Hematopoietic multipotent progenitor cell treated with erythropoietin and hydrocortisone succinate and interleukin-3 and kit ligand, for 4 days (in vitro differentiated cells): ENCODE data around the gene ACSF2.

ENCODE experiments used
- DNase-seq: peaks from one replicate; pipeline ENCODE4 v3.0.0-alpha.2; 2015

Gene ACSF2

DNA sequence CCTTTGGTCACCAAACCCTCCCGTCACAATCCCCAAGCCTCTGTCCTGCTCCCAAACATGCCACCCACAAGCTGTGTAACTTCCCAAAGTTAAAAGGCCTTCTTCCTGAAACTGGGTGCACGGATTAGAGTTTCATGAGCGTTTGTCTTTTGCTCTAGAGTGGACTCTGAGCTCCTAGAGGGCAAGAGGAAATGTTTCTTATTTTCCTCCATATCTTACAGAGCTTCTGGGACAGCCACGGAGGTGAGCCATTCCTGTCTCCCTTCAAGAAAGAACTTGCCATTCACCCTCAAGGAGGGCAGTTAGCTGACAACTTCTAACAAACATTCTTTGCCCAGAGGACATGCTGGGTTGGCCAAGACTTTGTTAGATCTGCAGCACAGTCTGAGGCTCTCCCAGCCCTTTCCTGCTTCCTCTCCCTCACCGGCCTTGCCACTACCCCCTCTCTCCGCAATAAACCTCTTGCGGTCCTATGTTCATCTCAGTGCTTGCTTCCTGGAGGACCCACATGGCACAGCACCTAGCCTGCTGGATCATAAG, 79.6 kb downstream of the ACSF2 start:
- DNase-seq = no peak

DNA sequence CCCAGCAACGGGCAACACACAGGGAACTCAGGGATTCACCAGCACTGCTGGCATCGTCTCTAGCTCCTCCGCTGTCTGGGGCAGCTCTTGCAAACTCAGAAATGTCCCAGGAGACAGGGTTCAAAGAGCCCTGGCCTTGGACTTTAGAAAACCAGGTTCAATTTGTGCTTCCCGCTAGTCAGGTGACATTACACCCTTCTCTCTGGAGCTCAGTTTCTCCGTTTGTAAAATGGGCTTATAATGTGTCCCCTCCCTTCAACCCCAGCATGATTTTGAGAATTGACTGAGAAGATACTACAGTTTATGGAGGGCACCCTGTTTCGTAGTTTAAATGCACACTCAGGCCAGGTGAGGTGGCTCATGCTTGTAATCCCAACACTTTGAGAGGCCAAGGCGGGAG, 80.3 kb downstream of the ACSF2 start:
- no peak for DNase-seq

DNA sequence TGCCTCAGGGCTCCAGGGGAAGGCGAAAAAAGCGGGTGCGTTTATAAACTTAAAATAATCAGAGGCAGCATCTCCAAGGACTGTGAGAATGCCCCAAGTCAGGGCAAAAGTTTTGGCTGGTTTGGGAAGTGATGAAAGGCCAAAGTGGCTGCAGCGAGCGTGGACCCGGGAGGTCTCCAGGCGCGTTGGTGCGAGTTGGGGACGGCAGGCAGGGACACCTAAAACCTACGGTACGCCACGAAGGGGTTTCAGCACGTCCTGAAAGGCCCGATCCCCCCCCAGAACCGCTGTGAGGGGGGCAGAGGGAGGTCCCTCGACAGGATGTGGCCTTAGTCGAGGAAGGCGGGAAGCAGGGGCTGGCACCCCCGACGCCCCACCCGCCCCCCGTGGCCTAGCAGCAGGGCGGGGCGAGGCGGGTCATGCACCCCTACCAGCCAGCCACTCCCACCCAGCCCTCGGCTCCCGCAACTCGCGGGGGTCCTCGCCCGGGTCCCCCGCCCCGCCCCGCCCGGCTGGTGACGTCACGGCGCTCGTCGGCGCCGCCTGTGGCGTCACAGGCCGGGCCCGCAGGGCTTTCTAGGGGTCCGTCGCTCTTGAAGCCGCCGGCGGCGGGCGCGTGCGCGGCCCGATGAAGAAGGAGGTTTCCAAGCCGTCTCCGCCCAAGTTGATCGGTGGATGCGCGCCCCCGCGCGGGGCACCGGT, 82.0 kb downstream of the ACSF2 start, which contains the start of gene MYCBPAP:
MYCBPAP (plus strand) TSS at position 569 of the 702 bp plus-strand sequence. CDS start 236 bp downstream, outside the sequence.
- peak; percentile 91 for DNase-seq

DNA sequence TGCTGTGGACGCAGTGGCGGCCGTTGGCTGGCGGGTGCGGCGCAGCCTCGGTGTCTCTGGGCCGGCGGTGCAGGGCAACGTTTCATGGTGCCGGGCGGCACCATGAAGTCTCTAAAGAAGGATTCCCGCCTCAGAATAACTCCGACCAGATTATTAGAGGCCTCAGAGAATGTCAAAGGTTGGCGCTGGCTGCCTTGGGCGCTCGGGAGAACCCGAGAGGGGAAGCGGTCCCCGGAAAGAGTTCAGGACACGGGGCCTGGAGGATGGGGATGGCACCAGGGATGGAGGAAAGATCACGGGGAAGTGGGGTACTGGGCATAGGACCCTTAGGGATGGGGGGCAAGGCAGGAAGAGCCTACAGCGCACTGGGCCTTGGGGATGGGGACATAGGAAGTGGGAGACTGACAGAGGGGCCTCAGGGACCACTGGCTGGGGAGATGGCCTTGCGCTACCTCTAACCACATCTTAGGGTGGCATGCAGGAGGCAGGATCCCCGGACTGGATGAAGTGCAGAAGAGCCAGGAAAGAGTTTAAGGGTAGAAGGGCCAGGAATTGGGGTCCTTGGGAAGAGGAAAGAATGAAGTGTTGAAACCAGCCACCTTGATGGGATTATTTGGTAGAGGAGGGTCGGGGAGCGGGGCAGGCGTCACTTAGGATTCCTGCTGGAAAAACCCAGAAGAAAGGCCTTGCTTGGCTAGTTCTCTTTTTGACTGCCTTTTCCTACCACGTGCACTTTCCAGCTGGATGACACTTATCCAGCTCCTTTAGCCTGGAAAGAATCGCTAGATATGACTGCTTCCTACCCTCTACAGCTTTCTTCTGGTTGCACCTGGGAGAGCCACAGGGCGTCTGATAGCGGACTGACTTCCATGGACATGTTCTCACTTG, 82.8 kb downstream of the ACSF2 start:
- no peak for DNase-seq

DNA sequence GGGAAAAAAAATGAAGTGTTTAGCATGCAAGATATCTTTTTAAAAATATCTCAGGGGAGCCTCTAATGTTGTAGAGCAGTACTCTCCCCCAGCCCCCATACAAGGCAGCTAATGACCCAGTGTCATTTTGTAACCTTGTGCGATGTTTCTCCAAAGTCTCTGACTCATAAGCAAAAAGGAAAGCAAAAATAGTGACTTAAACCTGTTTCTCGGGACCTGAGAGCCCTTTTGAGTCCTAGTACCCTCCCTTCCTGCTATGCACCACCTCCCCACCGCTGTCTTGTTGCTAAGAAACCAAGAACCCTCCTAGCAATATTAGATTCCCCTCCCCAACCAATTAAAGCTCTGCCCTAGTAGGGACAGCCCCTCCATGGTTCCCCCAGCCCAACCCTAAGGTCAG, 85.0 kb downstream of the ACSF2 start:
- no peak for DNase-seq

DNA sequence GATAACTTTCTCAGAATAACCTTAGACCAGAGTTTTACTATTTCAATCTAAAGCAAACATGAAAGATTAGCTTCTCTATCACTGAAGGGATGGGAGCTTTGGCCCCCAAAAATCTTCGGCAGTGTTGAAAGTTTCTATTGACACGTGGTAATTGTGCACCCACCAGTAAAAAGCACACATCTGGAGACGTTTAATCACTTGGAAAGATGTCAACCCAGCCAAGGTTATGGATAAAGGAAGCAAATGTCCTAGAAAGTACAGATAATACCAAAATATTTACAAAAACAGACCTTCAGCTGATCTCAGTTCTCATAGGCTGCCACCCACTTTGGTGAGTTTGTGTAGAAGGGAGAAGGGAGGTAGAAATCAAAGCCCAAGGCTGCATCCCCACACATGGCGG, 87.5 kb downstream of the ACSF2 start:
- no peak for DNase-seq

DNA sequence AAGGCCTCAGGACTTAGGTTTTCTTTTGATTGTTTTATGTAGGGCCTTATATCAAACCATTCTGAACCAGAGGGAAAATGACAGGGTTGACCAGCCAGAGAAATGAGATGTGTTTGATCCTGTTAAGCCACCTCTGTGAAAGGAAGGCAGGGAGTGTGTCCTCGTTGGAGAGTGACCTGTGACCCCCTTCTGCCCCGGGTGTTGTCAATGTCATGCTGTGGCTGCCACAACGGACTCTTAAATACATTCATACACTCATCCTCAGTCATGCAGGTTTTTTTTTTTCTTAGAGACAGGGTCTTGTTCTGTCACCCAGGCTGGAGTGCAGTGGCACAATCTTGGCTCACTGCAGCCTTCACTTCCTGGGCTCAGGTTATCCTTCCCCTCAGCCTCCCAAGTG, 88.4 kb downstream of the ACSF2 start:
- no peak for DNase-seq

DNA sequence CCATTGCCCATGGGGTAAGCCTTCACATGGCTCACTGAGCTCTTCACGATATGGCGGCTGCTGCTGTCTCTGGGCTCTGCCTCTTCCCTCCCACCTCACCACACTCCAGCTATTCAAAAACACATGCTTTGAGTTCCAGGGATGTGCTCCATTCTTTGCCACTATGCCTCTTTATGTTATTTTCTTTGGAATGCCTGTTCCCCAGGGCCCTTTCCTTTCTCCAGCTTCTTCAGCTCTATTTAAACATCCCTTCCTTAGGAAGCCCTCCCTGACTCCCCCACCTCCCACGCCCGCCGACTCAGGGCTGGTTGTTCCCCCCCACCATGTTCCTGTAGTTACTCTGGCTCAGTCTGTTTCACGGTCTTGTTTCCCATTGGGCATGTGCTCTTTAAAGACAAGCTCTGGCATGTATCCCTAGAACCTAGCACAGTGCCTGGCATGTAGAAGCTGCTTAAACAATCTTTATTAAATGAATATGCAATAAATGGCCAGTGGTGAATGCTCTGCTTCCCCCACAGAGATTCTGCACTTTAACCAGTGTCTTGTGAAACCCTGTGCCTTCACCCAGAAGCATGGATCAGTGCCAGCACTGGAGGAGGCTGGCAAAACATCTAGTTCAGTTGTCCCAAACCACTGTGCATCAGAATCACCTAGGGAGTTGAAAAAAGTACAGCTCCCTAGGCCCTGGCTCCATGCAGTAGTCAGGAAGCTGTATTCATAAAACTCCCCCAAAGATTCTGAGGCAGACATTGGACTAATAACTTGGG, 89.1 kb downstream of the ACSF2 start:
- peak; percentile 48 for DNase-seq

DNA sequence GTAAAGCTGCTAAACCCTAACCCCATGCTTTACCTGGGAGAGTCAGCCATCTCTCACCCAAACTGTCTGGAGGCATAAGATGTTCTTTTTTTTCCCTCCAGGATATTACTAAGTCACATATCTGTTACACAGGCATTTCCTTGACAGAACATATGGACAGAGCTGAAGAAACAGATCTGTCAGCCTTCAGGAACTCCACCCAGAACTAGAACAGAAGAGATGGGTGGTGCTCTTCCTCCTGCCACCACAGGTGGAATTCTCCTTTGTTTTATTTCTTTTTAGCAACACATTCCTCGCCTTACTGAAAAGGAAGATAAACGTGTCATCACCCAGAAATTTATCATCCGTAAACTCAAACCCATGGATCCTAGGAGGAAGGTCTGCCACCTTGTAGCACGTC, 91.0 kb downstream of the ACSF2 start:
- DNase-seq = no peak

DNA sequence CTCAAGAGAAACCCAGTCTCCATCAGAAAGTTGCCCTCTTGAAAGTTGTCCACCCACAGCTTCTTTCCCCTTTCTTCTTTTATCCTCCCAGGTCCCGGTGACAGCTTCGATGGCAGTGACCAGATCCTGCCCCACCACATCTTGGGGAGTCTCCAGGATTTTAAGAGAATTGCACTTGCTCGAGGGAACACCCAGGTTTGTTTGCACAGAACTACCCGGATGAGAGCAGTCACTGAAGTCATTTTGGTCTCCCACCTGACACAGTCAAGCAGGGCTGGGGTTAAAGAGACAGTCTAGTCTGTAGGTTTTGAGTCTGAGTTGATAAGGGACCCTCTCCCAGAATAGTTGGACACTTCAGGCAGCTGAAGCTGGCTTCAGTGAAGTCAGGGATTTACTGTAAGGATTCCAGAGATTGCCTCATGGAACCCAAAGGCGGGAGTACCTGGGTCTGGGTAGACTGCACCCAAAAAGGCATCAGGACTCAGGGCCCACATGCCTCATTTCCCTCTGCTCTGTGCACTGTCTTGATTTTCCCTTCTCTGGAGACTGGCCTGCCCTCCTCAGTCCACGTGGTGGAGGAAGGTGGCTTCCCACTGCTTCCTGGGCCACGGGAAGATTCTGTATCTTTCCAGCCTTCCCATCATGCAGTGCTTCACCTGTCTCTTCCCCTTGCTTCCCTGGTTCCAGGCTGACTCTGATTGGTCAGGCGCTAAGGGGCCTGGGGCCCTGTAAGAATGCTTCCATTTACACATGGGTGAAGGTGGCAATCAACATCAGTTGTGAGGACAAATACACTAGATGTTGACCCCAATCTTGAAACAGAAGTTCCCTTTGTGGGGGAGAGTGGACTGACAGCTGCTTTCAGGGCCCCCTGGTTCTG, 91.7 kb downstream of the ACSF2 start:
- no peak for DNase-seq

DNA sequence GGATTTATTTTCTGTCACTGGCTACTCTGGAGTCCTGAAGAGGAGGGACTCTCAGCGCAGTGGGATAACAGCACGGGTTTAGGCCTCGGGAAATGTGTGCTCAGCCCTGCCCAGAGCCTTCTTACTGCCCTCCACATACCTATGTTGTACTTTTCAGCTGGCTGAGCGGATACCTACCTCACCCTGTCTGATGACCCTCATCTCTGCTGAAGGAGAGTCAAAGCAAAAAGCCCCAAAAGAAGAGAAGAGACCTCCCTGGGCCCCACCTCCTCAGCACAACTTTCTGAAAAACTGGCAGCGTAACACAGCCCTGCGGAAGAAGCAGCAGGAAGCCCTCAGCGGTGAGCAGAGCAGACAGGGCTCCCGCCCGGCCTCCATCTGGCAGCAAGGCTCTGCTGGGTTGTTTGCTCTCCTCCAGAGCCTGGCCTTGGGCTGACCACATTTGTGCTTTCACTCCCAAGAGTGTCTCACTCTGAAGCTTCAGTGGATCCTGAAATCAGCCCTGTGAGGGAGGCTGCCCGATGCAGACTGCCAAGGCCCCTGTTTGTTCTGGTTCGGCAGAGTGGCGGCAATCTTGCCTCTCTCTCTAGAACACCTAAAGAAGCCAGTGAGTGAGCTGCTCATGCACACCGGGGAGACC, 92.5 kb downstream of the ACSF2 start:
- no peak for DNase-seq

DNA sequence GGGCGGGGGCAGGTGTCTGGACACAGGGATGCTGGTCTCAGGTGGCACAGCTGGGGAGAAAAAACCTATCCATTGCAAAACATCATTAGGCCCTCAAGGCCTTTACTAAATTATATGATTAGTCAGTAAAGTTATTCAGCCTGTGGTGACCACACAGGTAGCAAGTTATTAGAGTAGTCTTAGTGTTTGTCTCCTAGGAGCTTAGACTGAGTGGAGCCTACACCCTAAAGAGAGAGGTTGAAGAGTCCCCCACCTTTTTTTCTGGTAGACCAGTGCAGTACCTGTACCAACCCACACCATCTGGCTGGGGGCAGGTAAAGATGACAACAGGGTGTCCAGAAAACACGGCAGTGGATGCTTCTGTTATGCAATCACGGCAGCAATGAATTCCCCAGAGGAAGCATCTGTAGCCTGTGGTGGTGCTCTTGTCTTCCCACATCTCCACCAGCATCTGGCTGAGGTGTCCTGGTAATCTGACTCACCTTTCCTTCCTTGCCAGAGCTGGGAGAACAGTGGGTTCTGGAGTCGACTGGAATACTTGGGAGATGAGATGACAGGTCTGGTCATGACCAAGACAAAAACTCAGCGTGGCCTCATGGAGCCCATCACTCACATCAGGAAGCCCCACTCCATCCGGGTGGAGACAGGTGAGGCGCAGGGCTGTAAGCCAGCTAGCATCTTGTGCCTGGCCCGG, 93.3 kb downstream of the ACSF2 start:
- no peak for DNase-seq

DNA sequence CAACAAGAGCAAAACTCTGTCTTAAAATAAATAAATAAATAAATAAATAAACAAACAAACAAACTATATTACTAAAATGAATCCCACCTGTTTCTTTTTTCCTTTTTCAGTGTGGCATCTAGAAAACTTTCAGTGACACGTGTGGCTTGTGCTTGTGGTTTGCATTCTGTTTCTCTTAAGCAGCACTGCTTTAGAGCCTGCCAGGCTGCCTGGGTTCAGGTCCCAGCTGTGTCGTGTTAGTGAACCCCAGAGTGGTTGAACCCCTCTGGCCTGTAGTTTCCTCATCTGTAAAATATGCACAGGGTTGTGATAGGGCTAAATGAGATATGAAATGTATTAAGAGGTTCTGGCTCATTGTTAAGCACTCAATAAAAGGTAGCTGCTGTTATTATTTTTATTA, 94.5 kb downstream of the ACSF2 start:
- no peak for DNase-seq

DNA sequence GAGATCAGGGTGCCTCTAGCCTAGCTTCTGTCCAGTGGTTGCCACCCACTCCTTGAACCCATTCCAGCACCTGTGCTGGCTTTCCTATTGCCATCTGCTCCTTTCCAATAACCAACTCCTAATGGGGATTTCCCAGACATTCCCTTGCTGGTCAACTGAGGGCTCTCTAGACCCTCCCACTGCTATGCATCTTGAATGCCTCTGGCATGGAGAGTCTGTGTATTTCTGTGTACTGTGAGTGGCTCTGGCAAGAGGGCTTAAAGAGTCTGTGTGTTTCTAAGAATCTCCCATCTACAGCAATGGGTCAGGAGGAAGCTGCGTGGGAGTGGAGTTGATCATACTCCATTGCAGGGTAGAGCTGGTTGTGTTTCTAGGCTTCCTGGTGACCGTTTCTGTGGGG, 95.5 kb downstream of the ACSF2 start:
- DNase-seq = no peak

DNA sequence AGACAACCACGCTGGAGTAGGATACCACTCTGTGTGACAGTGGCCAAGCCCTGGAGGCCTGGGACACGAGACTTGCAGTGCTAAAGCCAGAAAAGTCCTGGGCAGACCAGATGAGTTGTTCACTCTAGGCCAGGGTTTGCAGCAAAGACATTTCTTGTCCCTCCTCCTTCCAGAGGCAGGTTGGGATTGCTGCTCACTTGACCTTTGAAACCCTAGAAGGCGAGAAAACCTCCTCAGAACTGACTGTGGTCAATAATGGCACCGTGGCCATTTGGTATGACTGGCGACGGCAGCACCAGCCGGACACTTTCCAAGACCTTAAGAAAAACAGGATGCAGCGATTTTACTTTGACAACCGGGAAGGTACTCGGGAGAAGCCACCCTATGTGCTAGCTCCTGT, 96.7 kb downstream of the ACSF2 start:
- no peak for DNase-seq

DNA sequence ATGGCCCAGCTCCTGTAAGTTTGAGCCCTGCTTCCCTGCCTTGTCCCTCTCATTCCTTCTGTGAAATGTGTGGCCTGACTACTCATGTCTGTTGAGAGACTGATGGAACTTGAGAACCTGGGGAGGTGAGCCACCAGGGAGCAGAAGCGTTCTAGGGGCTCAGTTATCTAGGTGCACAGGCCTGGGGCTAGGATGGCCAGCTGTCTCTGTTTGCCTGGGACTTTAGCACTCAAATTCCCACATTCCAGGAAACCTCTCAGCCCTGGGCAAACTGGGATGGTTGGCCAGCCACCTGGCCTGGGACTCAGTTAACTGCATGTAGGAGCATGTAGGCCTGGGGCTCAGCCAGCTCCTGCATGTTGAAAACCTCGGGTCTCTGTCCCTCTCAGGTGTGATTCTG, 97.2 kb downstream of the ACSF2 start:
- no peak for DNase-seq
